ENCODE measurements around the gene SLC2A10.

GRCh38 chr20:46777331-46777730 is 67.9 kb downstream of the SLC2A10 start:
- TF ChIP-seq POLR2AphosphoS5 (IDR thresholded peaks at IDR 0.05), result no peak
- no peak for TF ChIP-seq POLR2A (IDR thresholded peaks at IDR 0.05)
